CD4-positive, alpha-beta T cell treated with Interleukin-2 at 100 ng/mL for 4 hours (primary cell): Measurements from ENCODE around the gene LYPD4.

ENCODE experiments used
- DNase-seq: peaks from one replicate; pipeline ENCODE4 v3.0.0-alpha.2; 2020; ENCODE audit warnings: low spot score

The LYPD4 gene

DNA sequence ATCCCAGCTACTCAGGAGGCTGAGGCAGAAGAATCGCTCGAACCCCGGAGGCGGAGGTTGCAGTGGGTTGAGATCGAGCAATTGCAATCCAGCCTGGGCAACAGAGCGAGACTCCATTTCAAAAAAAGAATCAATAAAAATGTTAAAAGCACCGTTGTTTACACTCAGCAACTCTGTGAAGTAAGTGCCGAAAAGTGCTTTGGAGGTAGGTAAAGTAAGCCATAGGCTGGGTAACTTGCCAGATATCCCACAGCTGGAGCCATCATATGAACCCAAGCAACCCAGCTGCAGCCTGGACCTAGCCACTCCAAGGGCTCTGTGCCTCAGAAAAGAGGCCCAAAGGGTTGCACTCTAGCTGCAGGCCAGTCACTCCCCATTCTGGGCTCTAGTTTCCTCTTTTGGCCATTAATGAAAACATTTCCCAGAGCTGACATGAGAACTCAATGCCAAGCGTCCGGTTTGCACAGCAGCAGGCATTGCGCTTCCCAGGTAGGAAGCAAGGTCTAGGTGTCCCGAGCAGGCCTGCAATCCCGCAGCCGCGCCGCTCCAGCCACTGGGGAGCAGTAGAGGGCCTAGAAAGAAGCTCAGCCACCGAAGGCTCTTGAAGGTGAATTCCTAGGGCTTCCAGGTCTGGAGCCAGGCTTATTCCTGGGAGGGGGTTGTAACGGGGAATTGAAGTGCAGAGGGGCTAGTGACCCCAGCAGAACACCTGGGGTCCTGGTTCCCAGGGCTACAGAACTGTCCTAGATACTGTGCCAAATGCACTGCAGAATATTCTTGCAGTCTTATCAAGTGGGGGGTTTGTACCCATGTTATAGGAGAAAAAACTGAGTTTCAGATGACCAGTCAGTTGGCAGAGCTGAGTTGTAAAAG, 28.5 kb upstream of the LYPD4 start:
- DNase-seq: peak; percentile 71

DNA sequence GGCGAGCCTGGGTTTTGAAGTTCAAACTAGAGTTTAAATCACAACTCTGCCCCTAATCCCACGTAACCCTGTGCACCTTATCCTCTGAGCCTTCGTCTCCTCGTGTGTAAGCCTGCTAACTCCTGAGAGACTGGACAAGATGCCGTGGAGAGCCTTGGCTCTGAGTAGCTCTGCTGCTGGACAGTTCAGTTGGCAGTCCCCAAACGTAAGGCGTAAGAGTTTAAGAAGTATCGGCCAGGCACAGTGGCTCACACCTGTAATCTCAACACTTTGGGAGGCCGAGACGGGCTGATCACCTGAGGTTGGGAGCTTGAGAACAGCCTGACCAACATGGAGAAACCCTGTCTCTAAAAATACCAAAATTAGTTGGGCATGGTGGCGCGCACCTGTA, 27.9 kb upstream of the LYPD4 start:
- no peak for DNase-seq

DNA sequence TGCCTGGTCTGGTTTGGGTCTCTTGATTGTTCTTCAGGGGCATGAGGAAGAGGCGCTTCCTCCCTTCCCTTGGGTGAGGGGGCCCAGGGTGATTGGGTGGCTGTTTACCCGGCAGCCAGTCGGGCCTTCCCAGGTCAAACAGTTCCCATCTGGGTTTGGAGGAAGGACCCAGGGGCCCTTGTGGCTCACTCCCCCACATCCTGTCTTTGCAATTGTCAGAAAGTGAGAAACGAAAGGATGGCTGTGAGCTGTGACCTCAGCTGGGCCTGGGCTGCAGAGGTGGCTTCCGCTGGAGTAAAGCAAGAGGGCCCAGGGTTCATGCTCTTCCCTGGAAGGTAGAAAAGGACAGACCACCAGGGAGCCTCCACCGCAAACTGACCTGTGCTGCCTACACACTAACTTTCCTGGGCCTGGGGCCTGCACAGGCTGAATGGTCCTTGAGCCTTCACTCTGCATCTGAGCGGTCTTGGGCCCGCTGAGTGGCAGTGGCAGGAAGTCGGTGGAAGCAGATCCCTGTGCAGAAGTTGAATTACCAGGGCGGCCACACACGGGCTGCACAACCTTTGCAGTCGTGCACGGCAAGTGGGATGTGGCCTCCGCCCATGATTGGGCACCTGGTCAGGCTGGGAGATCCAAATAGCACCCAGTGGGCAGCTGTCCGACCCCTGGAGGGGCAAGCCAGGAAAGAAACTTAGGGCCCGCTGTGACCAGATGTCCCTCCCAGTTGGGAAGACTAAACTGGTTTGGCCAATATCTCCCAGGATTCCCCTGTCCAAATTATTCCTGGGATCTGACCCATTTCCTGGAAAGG, 27.3 kb upstream of the LYPD4 start:
- peak; percentile 63 for DNase-seq

DNA sequence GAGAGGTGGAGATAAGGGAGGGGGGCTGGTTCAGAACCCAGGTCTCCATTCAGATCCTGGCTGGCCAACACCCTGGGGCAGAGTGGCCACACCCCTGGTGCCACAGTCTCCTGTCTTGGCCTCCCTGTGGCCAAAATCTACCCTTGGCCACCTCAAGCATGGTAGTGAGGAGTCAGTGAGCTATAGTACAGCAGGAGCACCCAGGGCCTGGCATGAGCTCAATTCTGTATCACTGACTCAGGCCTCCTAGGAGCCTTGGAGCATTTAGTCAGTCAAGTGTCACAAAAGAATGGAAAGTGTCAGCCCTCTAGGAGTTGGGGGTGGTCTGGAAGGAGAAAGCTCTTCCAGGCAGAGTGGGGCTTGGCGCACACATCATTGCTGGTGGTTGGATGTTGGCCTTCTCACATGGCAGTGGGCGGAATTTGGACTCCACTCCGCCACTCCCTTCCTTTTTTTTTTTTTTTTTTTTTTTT, 26.0 kb upstream of the LYPD4 start:
- DNase-seq: no peak

DNA sequence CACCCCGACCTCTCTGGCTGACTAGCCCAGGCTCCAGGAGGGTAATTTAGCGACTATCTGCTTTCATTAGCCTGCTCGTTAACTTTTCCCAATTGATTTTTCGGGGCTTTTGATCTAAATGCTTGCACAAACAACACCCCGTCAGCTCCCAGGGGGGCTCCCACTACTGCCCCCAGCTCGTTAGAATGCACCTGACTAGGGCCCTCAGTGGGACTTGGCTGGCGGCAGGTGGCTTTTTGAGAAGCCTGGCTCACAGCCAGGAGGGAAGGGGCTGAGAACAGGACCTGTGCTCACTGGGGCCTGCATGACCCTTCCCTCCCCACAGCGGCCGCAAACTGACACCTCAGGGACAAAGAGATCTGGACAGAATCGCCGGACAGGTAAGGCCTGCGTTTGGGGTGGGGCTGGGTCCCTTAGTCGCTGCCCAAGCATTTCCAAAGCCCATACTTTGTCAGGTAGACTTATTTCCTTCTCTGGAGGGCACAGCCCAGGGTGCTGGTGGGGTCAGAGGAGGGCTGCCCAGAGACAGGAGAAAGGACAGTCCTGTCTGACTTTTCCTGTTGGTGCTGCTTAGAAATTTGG, 25.0 kb upstream of the LYPD4 start:
- DNase-seq: no peak

DNA sequence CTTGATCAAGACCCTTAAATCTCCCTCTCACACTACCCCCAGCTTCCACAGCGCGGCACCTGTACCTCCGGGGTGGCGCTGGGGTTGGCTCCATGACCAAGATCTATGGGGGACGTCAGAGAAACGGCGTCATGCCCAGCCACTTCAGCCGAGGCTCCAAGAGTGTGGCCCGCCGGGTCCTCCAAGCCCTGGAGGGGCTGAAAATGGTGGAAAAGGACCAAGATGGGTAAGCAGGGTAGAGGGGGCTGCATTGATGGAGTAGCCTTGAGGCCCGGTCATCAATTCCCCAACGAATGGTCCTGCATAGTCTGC, 24.5 kb upstream of the LYPD4 start:
- no peak for DNase-seq

DNA sequence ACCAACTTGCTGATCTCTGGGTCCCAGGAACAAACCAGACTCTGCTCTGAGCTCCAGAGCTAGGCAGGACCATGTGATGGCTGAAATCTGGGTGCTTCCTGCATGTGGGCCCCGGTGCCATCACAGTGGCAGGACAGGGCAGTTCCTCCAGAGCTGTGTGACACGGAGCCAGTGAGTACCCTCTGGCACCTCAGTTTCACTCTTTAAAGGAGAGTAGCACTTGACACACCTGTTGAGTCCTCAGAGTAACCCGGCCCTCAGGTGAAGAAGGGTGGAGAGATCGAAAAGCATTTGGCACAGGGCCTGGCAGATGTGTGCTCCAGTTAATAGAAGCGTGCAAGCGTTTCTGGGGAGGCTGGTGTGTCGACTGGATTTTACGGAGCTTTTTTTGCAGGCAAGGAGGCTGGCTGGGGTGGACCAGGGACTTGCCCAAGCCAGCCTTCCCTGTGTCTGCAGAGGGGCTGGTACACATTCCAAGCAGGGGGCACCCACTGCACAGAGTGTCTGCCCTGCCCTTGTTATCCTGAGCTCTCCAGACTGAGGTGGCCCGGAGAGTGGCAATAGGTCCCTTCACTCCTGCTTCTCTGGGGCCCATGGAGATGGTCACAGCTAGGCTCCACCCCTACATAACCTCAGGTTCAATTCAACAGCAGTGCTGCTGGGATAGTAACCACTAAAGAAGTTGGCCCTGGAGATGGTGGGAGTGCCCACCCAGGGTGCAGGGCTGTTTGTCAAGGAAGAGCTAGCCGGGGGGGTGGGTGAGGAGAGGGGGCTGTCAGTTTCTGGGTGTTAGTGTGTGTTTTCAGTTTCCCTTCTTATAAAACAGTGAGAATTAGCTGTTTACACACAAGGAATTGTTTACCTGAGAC, 23.9 kb upstream of the LYPD4 start:
- no peak for DNase-seq

DNA sequence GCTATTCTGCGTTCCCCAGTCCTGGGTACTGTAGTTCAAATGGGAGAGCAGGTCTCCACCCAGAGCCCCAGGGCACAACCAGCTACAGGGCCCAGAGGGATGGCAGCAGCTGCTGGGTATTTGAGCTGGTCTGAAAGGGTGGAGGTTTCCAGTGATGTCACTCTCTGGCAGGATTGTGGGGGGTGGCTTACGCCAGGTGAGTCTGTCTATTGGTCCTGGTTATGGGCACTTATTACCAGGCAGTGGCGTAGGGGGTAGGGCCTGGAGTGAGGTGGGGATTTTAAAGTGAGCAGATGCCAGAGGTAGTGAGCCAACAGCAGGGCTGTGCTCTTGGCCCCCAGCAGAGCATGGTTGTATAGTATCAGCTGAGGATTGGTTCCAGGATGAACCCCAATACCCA, 21.8 kb upstream of the LYPD4 start:
- no peak for DNase-seq

DNA sequence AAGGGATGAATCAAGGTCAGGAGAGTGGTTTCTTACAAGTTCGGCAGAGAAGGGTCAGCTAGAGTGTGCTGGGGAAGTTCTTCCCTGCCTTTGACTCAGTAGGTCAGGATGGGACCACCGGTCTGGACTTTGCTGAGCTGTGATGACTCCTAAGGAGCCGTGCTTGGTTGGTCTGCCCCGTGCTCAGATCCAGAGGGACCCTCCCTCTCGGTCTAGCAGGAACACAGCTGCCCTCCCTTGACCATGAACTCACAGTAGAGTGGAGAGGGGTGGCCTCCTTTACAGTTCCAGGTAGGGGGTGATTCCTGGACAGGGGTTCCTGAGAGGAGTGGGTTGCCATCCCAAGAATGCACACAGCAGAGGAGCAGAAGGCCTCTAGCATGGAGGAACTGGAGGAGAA, 19.9 kb upstream of the LYPD4 start:
- DNase-seq: no peak

DNA sequence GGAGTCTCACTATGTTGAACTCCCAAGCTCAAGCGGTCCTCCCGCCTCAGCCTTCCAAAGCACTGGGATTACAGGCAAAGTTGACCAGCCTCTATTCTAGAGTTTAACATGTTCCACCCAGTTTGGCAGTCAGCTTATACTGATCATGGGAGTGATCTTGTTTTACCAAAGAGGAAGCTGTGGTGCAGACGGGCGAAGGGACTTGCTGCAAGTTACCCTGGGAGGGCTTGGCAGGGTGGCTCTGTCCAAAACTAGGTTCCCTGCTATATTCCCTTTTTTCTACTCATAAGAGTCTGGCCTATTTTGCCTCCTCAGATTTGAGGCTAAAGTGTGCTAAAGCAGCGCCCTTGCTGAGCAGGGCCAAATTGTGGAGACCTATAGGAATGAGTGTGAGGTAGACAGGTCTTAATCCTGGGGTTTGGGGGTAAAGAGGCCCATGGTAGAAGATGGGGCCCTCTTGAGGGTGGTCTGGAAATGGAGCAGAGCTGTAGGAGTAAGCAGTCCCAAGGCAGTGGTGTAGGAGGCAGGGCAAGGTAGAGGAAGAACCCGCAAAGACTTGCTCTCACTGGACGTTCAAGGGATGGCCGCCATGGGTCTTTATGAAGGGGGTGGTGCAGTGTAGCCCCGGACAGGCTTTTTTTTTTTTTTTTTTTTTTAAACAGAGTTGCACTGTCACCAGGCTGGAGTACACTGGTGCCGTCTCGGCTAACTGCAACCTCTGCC, 18.9 kb upstream of the LYPD4 start:
- DNase-seq: no peak

DNA sequence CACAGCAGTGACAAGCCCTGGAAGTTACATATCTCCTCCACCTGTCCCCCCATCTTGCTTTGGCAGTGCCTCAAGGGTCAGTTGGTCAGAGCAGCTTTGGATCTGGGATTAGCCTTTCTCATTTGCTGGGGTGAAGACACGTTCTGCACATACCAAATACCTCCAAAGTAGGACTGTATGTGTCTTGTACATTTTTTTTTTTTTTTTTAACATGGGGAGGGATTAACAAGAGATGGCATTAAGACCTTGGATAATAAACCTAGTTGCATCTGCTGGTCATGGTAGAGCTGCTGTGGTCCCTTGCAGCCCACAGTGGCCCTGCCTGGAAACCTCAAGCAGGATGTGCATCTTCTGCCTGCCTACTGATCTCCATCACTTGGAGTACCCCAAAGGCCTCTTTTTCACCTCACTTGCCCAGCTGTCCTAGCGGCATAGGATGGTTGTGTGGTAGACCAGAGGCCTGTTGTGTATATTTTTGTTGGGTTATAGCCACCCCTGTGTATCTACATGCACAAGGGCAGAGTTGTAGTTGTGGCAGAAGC, 18.0 kb upstream of the LYPD4 start:
- DNase-seq: no peak

DNA sequence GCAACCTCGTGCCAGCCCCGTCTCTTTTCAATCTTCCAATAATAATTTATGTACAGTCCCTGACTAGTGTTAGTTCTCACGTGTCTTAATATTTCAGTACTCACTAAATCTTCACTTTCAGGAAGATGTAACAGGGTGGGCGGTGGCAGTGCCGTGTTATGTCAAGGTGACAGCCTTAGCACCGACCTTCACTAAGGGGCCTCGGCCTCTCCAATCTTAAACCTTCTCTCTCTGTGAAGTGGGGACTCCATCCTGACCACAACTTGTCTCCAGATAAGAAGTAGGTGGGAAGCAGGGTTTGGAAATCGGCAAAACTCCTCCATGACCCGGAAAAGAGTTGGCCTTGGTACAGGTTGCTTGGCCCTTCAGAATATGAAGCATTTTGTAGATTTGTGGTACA, 17.4 kb upstream of the LYPD4 start:
- DNase-seq: no peak

DNA sequence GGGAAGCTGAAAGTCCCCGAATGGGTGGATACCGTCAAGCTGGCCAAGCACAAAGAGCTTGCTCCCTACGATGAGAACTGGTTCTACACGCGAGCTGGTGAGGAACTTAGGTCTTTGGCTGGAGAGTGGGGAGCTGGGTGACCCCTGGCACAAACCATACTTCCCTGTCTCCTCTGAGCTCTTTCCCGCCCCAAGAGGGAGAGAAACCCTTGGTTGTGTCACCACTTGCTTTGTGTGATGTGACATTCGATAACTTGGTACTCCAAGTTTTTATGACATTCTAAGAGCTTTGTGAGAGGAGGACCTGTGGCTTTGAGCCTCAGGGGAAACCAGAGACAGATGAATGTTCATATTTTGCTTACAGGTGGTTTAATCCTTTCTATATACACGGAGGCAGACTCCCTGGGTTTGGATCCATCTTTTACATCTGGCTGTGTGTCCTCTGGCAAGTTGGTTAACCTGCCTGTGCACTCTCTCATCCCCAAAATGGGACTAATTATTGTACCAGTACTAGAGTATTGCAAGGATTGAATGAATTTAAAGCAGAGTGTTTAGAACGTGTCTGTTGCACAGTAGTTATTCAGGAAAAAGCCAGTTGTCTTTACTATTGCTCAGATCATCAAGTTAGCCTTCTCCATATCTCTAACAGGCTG, 16.8 kb upstream of the LYPD4 start:
- DNase-seq: no peak

DNA sequence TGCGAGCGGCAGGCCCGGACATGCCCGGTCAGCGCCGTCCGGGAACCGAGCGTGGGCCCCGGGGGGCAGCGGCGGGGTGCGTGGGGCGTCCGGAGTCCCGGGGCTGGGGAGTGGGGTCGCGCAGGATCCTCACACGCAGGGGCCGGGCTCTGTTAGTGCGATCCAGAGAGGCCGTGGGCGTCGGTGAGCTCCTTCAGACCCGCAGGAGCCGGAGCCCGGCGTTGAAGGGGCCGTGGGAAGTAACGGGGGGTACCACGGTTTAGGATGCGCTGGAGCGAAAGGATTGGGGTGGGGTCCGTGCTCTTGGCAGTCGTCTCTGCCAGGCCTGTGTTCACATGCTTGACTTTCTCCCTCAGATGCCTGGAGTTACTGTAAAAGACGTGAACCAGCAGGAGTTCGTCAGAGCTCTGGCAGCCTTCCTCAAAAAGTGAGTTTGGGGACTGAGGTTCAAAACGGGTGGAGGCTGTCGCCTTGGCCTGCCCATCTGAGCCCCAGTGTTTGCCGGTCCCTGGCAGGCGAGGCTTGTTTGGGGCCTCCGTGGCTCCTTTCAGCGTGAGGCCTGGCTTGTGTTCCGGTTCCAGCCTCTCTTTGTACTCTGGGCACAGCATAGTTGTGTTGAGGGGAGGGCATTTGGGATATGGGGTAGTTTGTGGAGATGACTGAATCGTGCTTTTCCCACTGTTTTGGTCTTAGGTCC, 16.1 kb upstream of the LYPD4 start:
- no peak for DNase-seq

DNA sequence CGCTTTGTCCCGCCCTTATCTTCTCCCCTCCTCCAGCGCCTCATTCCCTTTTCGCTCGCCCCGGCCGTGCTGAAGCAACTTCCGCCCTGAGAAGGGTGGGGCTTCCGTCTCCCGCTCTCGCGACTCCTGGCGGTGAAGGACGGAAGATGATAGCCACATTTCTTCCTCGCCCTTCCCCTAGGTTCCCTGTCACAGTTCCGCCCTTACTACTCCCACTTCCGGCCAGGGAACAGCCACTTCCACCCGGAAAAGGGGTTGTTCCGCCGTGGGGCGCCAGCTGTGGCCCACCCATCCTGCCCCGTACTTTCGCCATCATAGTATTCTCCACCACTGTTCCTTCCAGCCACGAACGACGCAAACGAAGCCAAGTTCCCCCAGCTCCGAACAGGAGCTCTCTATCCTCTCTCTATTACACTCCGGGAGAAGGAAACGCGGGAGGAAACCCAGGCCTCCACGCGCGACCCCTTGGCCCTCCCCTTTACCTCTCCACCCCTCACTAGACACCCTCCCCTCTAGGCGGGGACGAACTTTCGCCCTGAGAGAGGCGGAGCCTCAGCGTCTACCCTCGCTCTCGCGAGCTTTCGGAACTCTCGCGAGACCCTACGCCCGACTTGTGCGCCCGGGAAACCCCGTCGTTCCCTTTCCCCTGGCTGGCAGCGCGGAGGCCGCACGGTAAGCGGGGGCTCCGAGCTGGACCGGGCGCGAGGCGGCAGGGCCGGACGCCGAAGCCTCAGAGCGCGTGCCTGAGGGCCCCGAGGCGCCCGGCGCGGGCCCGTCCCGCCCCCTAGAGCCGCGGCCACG, 15.3 kb upstream of the LYPD4 start, which contains the start of gene RPS19:
TSS of gene RPS19 (plus strand) at position 638 of the 801 bp plus-strand sequence. CDS start 520 bp downstream, outside the sequence.
- peak; percentile 99 for DNase-seq

DNA sequence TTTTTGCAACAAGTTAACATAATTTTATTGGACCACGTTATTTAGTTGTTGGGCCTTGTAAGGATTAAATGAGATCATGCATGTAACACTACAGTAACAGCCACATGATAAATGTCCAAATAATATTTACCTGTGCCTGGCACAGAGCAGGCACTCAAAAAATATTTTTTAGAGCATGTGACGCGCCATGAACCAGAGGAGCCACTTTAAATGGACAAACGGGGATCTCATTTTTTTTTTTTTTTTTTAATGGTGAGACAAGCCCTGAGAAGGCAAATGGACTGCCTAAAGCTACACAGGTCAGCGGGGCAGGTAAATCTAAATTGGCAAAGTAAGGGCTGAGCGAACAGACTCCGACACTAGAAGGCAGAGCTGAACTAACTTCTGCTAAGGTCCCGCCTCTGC, 14.7 kb upstream of the LYPD4 start:
- no peak for DNase-seq

DNA sequence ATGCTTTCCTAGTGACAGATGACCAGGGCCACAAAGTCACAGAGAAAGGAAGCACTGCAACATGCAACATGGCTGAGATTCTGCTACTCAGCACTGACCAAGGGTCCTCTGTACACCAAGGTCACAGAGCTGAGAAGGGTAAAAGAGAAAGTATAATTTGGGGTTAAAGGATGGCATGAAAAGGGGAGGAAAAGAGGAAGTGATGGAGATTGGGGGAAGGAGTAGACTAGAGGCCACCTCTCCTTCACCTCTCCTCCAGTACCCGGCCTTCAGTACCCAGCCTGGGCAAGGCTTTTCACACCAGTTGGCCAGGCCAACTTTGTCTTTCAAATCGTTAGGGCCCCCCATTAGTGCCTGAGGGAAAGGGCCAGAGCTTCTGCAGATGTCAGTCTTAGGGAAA, 9.3 kb upstream of the LYPD4 start:
- DNase-seq: no peak

DNA sequence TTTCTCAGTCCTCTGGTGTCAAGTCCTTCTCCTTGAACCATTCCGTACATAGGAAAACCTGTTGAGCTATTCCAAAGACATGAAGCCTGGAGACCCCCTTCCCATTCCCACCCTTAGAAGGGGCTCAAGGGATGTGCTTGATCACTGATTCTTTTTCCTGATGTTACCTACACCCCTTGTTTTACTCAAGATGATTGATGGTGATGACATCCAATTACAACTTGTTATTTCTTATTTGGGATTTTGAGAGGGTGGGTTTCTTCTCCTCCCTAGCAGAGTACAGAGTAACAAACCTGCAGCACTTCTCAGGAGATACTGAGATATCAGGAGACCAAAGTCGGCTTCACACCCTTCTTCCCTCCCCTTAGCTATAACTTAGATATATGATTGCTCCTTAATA, 8.9 kb upstream of the LYPD4 start:
- no peak for DNase-seq

DNA sequence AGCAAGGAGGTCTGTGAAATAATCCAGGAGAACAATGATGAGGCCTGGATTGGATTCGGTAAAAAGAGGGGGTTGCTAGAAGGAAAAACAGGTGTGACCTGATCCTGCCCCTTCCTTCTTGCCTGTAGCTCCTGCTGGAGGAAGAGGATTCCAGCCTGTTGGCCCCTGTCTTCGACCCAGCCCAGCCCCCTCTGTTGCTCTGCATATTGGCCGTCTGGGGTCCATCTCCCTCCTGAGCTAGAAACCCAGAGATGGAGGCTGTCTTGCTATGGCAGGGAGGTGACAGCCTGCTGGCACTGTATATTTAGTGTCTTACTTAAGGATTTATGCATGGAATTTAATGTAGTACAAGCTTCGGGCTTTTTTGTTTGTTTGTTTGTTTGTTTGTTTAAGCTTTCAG, 7.0 kb upstream of the LYPD4 start:
- no peak for DNase-seq
